GM23248 (cell line): Measurements from ENCODE around the gene DDI2.

Experiments
- EZH2 ChIP-seq: fragments of 200-600 bp; sonication (generic); IDR thresholded peaks from 2 replicates; pipeline ENCODE4 v1.6.1; 2018; ENCODE audit warnings: antibody characterized with exemption, mild to moderate bottlenecking; ENCODE audit not compliant: insufficient read depth, poor library complexity, severe bottlenecking
- EZH2phosphoT487 ChIP-seq: fragments of 200-600 bp; sonication (generic); IDR thresholded peaks from 2 replicates; pipeline ENCODE4 v1.6.1; 2018; ENCODE audit warnings: antibody characterized with exemption, moderate library complexity, mild to moderate bottlenecking, low read depth; ENCODE audit not compliant: insufficient read depth

DNA sequence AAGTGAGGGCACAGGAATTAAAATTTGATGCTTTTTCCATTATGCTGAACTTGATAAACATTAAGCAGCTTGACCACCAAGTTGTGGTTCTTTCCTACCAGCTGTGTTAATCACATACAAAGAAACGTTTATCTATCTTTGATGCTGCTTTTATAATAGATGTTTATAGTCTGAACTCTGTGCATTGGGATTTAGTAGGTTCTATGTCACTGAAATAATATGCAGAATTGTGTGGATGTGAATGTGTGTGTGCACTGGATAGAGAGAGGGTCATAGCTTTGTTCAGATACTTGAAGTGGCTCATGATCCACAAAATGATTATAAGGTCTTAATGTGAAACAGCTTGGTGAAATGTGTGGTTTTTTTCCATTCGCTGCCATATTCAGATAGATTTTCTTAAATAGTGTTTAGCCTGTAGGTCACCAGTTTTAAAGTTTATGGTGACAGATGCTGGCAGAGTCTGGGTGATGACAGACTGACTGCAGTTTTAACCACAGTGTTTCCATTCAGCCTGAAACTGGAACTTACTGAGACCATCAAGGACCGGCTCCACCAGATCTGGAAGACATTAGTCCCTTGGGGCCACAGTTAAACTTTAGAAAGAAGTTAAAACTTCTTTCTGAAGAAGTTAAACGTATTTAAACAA, 10.2 kb downstream of the DDI2 start:
- TF ChIP-seq EZH2 (no peak), EZH2phosphoT487 (no peak)
